Measurements from ENCODE around the gene GTF3C4. TPM values are rescaled to one million over a fixed set of nuclear protein-coding genes. Genes with fewer than 3 reads are reported as not detected.

The GTF3C4 gene
- total and polyA plus RNA-seq, 2 of the 8 experiments (the other 6 are each of a cell fraction or from before 2014, with no cell fraction given), result 6.8 to 39.2 TPM

DNA sequence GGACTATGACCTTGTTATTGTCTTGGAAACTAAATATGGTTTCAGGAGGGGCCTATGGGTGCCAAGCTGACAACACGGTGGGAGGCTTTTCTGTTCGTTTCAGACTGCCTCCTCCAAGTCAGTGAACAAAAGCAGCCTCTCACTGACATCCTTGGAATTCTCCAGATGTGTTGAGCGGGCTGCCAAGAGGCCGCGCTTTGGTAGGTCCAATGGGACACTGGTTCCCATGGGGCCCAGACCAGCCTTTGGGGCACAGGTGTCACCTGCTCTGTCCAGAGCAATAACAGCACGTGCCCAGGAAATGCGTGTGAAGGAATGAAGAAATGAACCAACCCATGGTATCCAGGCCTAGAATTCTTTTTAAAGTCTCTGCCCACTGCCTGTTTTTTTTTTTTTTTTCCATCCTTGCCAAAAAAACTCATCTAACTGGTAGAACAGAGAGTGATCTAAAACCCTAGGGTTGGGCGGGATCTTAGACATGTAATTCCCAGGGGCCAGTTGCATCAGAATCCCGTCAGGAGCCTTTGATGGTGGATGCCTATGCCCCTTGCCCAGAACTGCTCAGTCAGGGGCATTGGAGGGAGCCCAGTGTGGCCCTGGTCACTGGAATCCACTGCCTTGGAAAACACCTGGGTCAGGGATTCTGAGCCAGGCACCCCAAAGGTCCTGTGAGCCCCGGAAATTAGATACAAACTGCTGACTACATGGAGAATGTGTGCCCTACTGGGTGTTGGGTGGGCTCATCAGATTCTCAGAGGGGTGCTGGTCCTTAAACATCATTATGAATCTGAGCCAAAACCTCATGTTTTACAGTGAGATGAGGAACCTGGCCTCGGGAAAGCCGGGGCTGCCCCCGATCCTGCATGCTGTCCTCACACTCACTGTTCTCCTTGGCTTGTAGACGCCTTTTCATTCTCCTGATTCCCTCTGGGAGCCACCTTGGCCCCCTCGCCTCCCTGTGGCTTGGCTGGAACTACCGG lies 60.1 kb downstream of the GTF3C4 start:
- no peaks in the 10 kb centered on the region; a peak in 1 of 7 replicates for H3K4me1 ChIP-seq (replicated peaks in 1 of 4; ENCODE audit: control insufficient read depth in 3 of 4, insufficient read depth in 4 of 4, low read length in 3 of 4)
- no peak overlapping the region for H2BK20ac ChIP-seq (ENCODE audit: low read length)
- H3K56ac ChIP-seq (replicated peaks; ENCODE audit: insufficient read length, low read depth, low read length), result no peak overlapping the region
- H3K14ac ChIP-seq (ENCODE audit: insufficient read length), result no peak overlapping the region
- H2BK5ac ChIP-seq (ENCODE audit: low read depth, low read length), result no peak overlapping the region
- no peaks in the 10 kb centered on the region for H3K79me1 ChIP-seq (ENCODE audit: low read depth, low read length)
- H3K79me2 ChIP-seq (ENCODE audit: control insufficient read depth in 1 of 2, insufficient read depth in 2 of 2, low read length in 2 of 2), result no peaks in the 10 kb centered on the region
- FAIRE-seq (no peak), DNase-seq (ENCODE audit: low read depth in 1 of 2, low spot score in 2 of 2) (no peak)
- ChIA-PET CTCF (ENCODE audit: partially characterized antibody) (interaction anchor here (0.9 to 1.2 kb wide), 3 partner anchors 15 to 39 kb away, joined by 3 to 4 read pairs (median 4); no protein-coding TSS in a partner anchor), POLR2A (ENCODE audit: partially characterized antibody) (no interaction called here)
- no peak overlapping the region for H2AFZ ChIP-seq (ENCODE audit: low read length)
- H3K36me3 ChIP-seq (ENCODE audit: control insufficient read depth in 2 of 4, insufficient read depth in 4 of 4, low read length in 3 of 4), result no peaks in the 10 kb centered on the region
- no peak overlapping the region for H2AK5ac ChIP-seq (ENCODE audit: low read depth, low read length)
- H2BK12ac ChIP-seq (ENCODE audit: low read depth, low read length), result 0 out of 2 replicates have a peak overlapping the region, but pooled peaks have one; percentile 39
- no peak overlapping the region for H3K4me3 ChIP-seq (ENCODE audit: extremely low read depth in 1 of 4, insufficient read depth in 2 of 4, low read depth in 3 of 4, low read length in 4 of 4)
- TF ChIP-seq POLR2AphosphoS5 (IDR thresholded peaks at IDR 0.05; ENCODE audit: low read depth, low read length) (no peak), TAF7 (optimal IDR thresholded peaks at IDR 0.05; ENCODE audit: borderline replicate concordance, low read depth, low read length) (no peak), GABPA (IDR thresholded peaks at IDR 0.05; ENCODE audit: borderline replicate concordance, insufficient read depth, low read length) (no peak), ZNF274 (IDR thresholded peaks at IDR 0.05; ENCODE audit: borderline replicate concordance, extremely low read depth, low read length) (no peak), CHD1 (IDR thresholded peaks at IDR 0.05; ENCODE audit: low read depth, low read length) (no peak), BRCA1 (IDR thresholded peaks at IDR 0.05; ENCODE audit: low read depth, low read length) (no peak)
- TF ChIP-seq, protein P1, sequence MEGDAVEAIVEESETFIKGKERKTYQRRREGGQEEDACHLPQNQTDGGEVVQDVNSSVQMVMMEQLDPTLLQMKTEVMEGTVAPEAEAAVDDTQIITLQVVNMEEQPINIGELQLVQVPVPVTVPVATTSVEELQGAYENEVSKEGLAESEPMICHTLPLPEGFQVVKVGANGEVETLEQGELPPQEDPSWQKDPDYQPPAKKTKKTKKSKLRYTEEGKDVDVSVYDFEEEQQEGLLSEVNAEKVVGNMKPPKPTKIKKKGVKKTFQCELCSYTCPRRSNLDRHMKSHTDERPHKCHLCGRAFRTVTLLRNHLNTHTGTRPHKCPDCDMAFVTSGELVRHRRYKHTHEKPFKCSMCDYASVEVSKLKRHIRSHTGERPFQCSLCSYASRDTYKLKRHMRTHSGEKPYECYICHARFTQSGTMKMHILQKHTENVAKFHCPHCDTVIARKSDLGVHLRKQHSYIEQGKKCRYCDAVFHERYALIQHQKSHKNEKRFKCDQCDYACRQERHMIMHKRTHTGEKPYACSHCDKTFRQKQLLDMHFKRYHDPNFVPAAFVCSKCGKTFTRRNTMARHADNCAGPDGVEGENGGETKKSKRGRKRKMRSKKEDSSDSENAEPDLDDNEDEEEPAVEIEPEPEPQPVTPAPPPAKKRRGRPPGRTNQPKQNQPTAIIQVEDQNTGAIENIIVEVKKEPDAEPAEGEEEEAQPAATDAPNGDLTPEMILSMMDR (IDR thresholded peaks at IDR 0.05; ENCODE audit: control extremely low read depth in 1 of 3, insufficient read depth in 1 of 3, low read depth in 1 of 3, low read length in 3 of 3), result peak in 1 of 3 experiments; percentile 0; a peak in 1 of 4 replicates
- no peak overlapping the region for H3K9ac ChIP-seq (replicated peaks in 1 of 4; ENCODE audit: extremely low read depth in 1 of 4, low read depth in 3 of 4, low read length in 3 of 4)
- H3K4ac ChIP-seq (replicated peaks; ENCODE audit: insufficient read length, low read depth, low read length), result no peak overlapping the region
- no peak overlapping the region for H2BK15ac ChIP-seq (ENCODE audit: low read length)
- H3K27ac ChIP-seq (ENCODE audit: low read depth, low read length), result no peak overlapping the region; the same call in 1 of the 2 replicates
- no peak overlapping the region for H3K23ac ChIP-seq (ENCODE audit: insufficient read length)
- no peak overlapping the region for H4K8ac ChIP-seq (ENCODE audit: extremely low read depth, insufficient read depth, low read length)
- H4K5ac ChIP-seq (ENCODE audit: insufficient read length, low read depth, low read length), result no peak overlapping the region
- H2BK120ac ChIP-seq (replicated peaks; ENCODE audit: low read depth, low read length), result no peak overlapping the region
- H3K27me3 ChIP-seq (replicated peaks in 1 of 4; ENCODE audit: control insufficient read depth in 3 of 4, extremely low read depth in 1 of 4, insufficient read depth in 3 of 4, low read length in 3 of 4), result no peaks in the 10 kb centered on the region; a peak in 1 of 7 replicates
- H4K91ac ChIP-seq (replicated peaks; ENCODE audit: insufficient read length, low read length), result no peak overlapping the region
- WGBS, 2 experiments (ENCODE audit: extremely low coverage in 1 of 2, insufficient coverage in 1 of 2, insufficient read length in 1 of 2, insufficient replicate concordance in 2 of 2, low coverage in 1 of 2, low lambda C conversion rate in 2 of 2, missing lambda C conversion rate in 1 of 2), result 83% methylated on average over 16 of the region's 16 CpGs; no CpG with 5 or more reads in 1 of the 2 experiments
- no peaks in the 10 kb centered on the region for H3K23me2 ChIP-seq (ENCODE audit: low read depth, low read length)
- no peaks in the 10 kb centered on the region for H4K20me1 ChIP-seq (replicated peaks in 1 of 2; ENCODE audit: control insufficient read depth in 1 of 2, insufficient read depth in 2 of 2, low read length in 2 of 2)
- no peaks in the 10 kb centered on the region for H3K9me3 ChIP-seq (ENCODE audit: insufficient read depth in 2 of 2, low read depth in 1 of 2, low read length in 1 of 2)
- H3K4me2 ChIP-seq (ENCODE audit: insufficient read depth in 1 of 2, low read depth in 2 of 2, low read length in 2 of 2), result no peak overlapping the region
- H3K18ac ChIP-seq (ENCODE audit: extremely low read depth, low read length), result no peak overlapping the region

Data from H1 (cell line).